Mucosa of descending colon (tissue), 3 donors: ENCODE measurements around the gene MPP3. TPM values are rescaled to one million over a fixed set of nuclear protein-coding genes. Genes with fewer than 3 reads are reported as not detected.

ENCODE experiments used
- ATAC-seq: fragments of 200-7000 bp; cut with Tn5 transposase; one replicate; pipeline ENCODE4 v1.9.1; 2020; ENCODE audit warnings: mild to moderate bottlenecking, moderate library complexity
- DNase-seq, 3 donors: peaks; one replicate each; pipeline ENCODE4 v3.0.0-alpha.2; 2020
- H3K36me3 ChIP-seq: fragments of 200-600 bp; one replicate; pipeline ENCODE4 v1.8.0; 2021; ENCODE audit warnings: low read depth, mild to moderate bottlenecking
- H3K4me1 ChIP-seq: fragments of 200-600 bp; one replicate; pipeline ENCODE4 v1.8.0; 2021; ENCODE audit warnings: low read depth, mild to moderate bottlenecking
- H3K4me3 ChIP-seq: fragments of 200-600 bp; one replicate; pipeline ENCODE4 v1.8.0; 2021; ENCODE audit warnings: mild to moderate bottlenecking
- H3K9me3 ChIP-seq: fragments of 200-600 bp; one replicate; pipeline ENCODE4 v1.8.0; 2021; ENCODE audit warnings: mild to moderate bottlenecking
- intact Hi-C, 2 donors: fragments of 100-400 bp; cut with DNase I in 1 of 2; cut with micrococcal nuclease in 1 of 2; formaldehyde crosslinking; loops; one replicate each; pipeline versions ENCODE4 v1.11.0 to v1.11.1; 2022; cut with DNase I, micrococcal nuclease
- total RNA-seq, 3 donors: library from RNA; stranded (reverse); fragmentation: NEBNext Ultra II Directional in 2 of 3; extraction: Animal tissue kit (Norgen Biotek cat#: 25700) in 2 of 3; gene quantifications; one replicate each; pipeline versions ENCODE4 v1.2.1 to v1.2.4, GENCODE V29; 2021 to 2023
- TF ChIP-seq, protein P1 (sequence below): fragments of 200-600 bp; IDR thresholded peaks from one replicate; pipeline ENCODE4 v1.8.0; 2022; ENCODE audit warnings: antibody characterized with exemption, mild to moderate bottlenecking
- donor health status: DM: no; HTN: no; CAD: no; lungs with moderate emphysema.
- donor health status: DM: no; HTN: no; CAD: no.
- donor health status: DM: no; HTN: yes; CAD: no.

MPP3 gene
- total RNA-seq, 3 donors from 2014 or later = 1.8 to 8.6 (median 3.7) TPM

- intact Hi-C loops = no loop called here
- TF ChIP-seq, protein P1, sequence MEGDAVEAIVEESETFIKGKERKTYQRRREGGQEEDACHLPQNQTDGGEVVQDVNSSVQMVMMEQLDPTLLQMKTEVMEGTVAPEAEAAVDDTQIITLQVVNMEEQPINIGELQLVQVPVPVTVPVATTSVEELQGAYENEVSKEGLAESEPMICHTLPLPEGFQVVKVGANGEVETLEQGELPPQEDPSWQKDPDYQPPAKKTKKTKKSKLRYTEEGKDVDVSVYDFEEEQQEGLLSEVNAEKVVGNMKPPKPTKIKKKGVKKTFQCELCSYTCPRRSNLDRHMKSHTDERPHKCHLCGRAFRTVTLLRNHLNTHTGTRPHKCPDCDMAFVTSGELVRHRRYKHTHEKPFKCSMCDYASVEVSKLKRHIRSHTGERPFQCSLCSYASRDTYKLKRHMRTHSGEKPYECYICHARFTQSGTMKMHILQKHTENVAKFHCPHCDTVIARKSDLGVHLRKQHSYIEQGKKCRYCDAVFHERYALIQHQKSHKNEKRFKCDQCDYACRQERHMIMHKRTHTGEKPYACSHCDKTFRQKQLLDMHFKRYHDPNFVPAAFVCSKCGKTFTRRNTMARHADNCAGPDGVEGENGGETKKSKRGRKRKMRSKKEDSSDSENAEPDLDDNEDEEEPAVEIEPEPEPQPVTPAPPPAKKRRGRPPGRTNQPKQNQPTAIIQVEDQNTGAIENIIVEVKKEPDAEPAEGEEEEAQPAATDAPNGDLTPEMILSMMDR = no peak
- DNase-seq = no peak
- H3K4me3 ChIP-seq = no peak overlapping the region
- H3K9me3 ChIP-seq = no peaks in the 10 kb centered on the region
- no peaks in the 10 kb centered on the region for H3K36me3 ChIP-seq
- no peaks in the 10 kb centered on the region for H3K4me1 ChIP-seq
- ATAC-seq = no peak
These were observed 14.0 kb downstream of the MPP3 start for GRCh38 chr17:43818966-43819365.

- H3K4me3 ChIP-seq = no peak overlapping the region
- no peaks in the 10 kb centered on the region for H3K4me1 ChIP-seq
- H3K9me3 ChIP-seq = no peaks in the 10 kb centered on the region
- intact Hi-C loops = no loop called here
- DNase-seq = no peak
- ATAC-seq = no peak
- H3K36me3 ChIP-seq = no peaks in the 10 kb centered on the region
- TF ChIP-seq, protein P1 = no peak
These were observed 15.1 kb downstream of the MPP3 start for GRCh38 chr17:43817826-43818225.

DNA sequence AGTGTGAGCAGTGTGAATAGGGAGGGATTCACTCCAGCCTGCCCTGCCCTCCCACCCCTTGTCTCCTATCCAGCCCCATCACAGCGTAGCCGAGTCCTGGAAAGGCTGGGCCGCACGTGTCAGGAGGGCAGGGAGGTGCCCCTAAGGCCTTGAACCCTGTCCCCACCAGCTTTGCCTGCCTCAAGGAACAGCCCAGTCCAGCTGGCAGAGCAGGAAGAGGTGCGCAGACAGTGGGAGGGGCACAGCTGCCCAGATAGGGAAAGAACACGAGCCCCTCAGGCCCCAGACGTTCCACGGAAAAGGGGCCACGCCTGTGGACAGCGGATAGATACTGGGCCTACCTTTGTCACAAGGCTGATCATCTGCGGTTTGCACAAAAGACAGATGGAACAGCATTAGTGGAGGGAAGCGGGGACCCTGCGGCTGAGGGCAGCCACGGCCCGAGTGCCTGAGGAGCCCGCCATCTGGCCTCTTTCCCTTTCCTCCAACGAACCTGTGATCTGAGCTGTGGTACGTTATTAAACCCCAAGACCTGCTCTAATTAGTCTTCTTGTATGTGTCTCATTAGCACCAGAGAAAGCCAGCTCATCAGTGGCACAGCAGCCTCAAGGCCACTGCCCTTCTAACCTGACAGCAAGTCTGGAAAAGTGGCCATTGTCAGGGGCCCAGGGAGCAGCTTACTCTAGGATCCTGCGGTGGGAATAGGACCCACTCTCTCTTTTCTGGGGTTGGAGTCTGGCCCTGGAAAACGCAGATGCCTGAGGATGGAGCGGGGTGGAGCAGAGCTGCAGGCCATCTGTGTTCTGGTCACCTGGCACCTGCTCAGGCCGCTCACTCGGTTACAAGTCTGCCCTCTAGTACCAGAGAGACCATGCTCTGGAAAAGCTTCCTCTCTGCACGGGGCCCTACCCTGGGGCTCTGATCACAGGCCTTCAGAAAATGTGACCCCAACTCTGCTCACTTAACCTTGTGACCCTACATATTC, 16.3 kb downstream of the MPP3 start:
- no peaks in the 10 kb centered on the region for H3K4me1 ChIP-seq
- no peaks in the 10 kb centered on the region for H3K9me3 ChIP-seq
- H3K4me3 ChIP-seq = no peak overlapping the region
- H3K36me3 ChIP-seq = no peaks in the 10 kb centered on the region
- intact Hi-C loops = no loop called here
- DNase-seq = no peak
- TF ChIP-seq, protein P1 = no peak
- no peak for ATAC-seq

DNA sequence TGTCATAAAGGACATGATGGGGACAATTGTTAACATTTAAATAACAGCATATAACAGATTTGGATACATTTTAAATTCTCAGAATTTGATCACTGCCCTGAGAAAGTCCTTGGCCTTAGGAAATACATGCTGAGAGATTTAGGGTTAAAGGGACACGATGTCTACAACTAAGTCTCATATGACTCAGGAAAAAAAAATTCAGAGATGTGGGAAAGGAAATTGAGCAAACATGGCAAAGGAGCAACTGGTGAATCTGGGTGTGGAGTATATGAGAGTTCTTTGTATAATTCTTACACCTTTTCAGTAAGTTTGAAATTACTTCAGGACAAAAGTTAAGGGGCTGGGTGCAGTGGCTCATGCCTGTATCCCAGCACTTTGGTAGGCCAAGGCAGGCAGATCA, 18.2 kb downstream of the MPP3 start:
- no peak overlapping the region for H3K4me3 ChIP-seq
- intact Hi-C loops = no loop called here
- TF ChIP-seq, protein P1 = no peak
- H3K36me3 ChIP-seq = no peaks in the 10 kb centered on the region
- no peak for ATAC-seq
- no peaks in the 10 kb centered on the region for H3K4me1 ChIP-seq
- DNase-seq = no peak
- no peaks in the 10 kb centered on the region for H3K9me3 ChIP-seq

- TF ChIP-seq, protein P1 = no peak
- no peak for DNase-seq
- Histone ChIP-seq H3K4me3 (no peak overlapping the region), H3K9me3 (no peaks in the 10 kb centered on the region), H3K36me3 (no peaks in the 10 kb centered on the region), H3K4me1 (no peaks in the 10 kb centered on the region)
- intact Hi-C loops = no loop called here
- ATAC-seq = no peak
These were observed 18.9 kb downstream of the MPP3 start for GRCh38 chr17:43814026-43814425.
